NCI-H446 treated with DMSO at 0.1 percent for 48 hours (cell line): ENCODE measurements around the gene MIER2.
"Not testable (repeated sequence)": the region's sequence is repeated elsewhere in the genome, so short reads cannot be mapped to it uniquely, and the experiment has no call there.

Source experiments
- DNase-seq: peaks from one replicate; lab custom pipeline; 2025; lab: John Stamatoyannopoulos, UW

The MIER2 gene

GRCh38 chr19:359653-359925 is 15.0 kb upstream of the MIER2 start:
- no peak for DNase-seq

- not testable (repeated sequence) for DNase-seq
These were observed 10.9 kb upstream of the MIER2 start for GRCh38 chr19:355536-355935.

- DNase-seq: no peak
These were observed 10.5 kb upstream of the MIER2 start for GRCh38 chr19:355134-355533.

GRCh38 chr19:351976-352625 is 7.5 kb upstream of the MIER2 start:
- DNase-seq: no peak

GRCh38 chr19:347946-348861 is 3.6 kb upstream of the MIER2 start:
- DNase-seq: no peak

GRCh38 chr19:345320-345879 is 804 bp upstream of the MIER2 start:
- no peak for DNase-seq

GRCh38 chr19:343941-344624 is 513 bp downstream of the MIER2 start:
- no peak for DNase-seq

GRCh38 chr19:343451-343931 is 1.1 kb downstream of the MIER2 start:
- DNase-seq: no peak

- no peak for DNase-seq
These were observed 1.7 kb downstream of the MIER2 start for GRCh38 chr19:342801-343421.

- no peak for DNase-seq
These were observed 2.5 kb downstream of the MIER2 start for GRCh38 chr19:342128-342455.

- no peak for DNase-seq
These were observed 3.0 kb downstream of the MIER2 start for GRCh38 chr19:341386-342127.

- DNase-seq: no peak
These were observed 3.8 kb downstream of the MIER2 start for GRCh38 chr19:340620-341385.

GRCh38 chr19:339262-339887 is 5.2 kb downstream of the MIER2 start:
- no peak for DNase-seq

- no peak for DNase-seq
These were observed 6.2 kb downstream of the MIER2 start for GRCh38 chr19:338421-338820.

- DNase-seq: no peak
These were observed 8.5 kb downstream of the MIER2 start for GRCh38 chr19:336067-336614.

- no peak for DNase-seq
These were observed 9.0 kb downstream of the MIER2 start for GRCh38 chr19:335486-336066.

GRCh38 chr19:335072-335471 is 9.5 kb downstream of the MIER2 start:
- no peak for DNase-seq

- DNase-seq: no peak
These were observed 10.1 kb downstream of the MIER2 start for GRCh38 chr19:334296-335071.

GRCh38 chr19:330503-330902 is 14.1 kb downstream of the MIER2 start:
- DNase-seq: no peak
